Measurements from ENCODE around the gene PINLYP. TPM values are rescaled to one million over a fixed set of nuclear protein-coding genes. Genes with fewer than 3 reads are reported as not detected.

Gene PINLYP
- polyA plus RNA-seq, 1 of the 3 experiments (the other 2 are of a cell fraction) = 5.5 TPM

DNA sequence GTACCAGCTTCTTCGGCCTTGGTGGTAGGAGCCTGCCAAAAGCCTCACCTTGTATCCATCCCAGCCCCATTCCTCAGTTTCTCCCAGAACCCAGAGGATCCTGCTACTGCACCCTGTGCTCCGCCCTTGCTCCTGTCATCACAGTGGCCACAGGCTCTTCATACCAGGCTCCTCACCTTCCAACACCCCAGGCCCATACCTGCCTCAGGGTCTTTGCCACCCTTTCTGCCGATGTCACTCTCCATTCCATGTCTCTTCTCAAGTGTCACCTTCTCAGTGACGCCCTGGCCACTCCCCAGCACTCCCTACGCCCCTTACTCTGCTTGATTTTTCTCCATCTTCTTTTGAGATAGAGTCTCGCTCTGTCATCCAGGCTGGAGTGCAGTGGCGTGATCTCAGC is 34.3 kb downstream of the PINLYP start:
- CTCF ChIA-PET = no interaction called here
- POLR2A ChIA-PET = no interaction called here

More for the DNA sequence above, 34.3 kb downstream of the PINLYP start:
- no peaks in the 10 kb centered on the region for H3K9me2 ChIP-seq
- no peaks in the 10 kb centered on the region for H3K27me3 ChIP-seq (ENCODE audit: insufficient read depth)
- H4K20me1 ChIP-seq (ENCODE audit: insufficient read depth) = no peaks in the 10 kb centered on the region
- DNase-seq = no peak
- TF ChIP-seq CHD2 (IDR thresholded peaks at IDR 0.05; ENCODE audit: low read length, partially characterized antibody) (no peak), TAF1 (IDR thresholded peaks at IDR 0.05; ENCODE audit: borderline replicate concordance, low read depth, low read length) (no peak), MXI1 (IDR thresholded peaks at IDR 0.05; ENCODE audit: low read depth, low read length) (no peak), IRF3 (IDR thresholded peaks at IDR 0.05; ENCODE audit: low read depth, low read length) (no peak), SMC3 (IDR thresholded peaks at IDR 0.05; ENCODE audit: low read depth, low read length) (no peak), USF2 (IDR thresholded peaks at IDR 0.05; ENCODE audit: borderline replicate concordance, low read depth, low read length) (no peak), FOXM1 (IDR thresholded peaks at IDR 0.05; ENCODE audit: low read depth) (no peak), GABPA (IDR thresholded peaks at IDR 0.05; ENCODE audit: low read depth) (no peak), JUND (IDR thresholded peaks at IDR 0.05) (no peak), SIN3A (IDR thresholded peaks at IDR 0.05; ENCODE audit: borderline replicate concordance, low read depth, low read length) (no peak), NRF1 (IDR thresholded peaks at IDR 0.05; ENCODE audit: low read depth, low read length) (no peak)
- TF ChIP-seq, protein P1, sequence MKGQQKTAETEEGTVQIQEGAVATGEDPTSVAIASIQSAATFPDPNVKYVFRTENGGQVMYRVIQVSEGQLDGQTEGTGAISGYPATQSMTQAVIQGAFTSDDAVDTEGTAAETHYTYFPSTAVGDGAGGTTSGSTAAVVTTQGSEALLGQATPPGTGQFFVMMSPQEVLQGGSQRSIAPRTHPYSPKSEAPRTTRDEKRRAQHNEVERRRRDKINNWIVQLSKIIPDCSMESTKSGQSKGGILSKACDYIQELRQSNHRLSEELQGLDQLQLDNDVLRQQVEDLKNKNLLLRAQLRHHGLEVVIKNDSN (IDR thresholded peaks at IDR 0.05; ENCODE audit: borderline replicate concordance, low read depth) = no peak
- TF ChIP-seq, protein P2, sequence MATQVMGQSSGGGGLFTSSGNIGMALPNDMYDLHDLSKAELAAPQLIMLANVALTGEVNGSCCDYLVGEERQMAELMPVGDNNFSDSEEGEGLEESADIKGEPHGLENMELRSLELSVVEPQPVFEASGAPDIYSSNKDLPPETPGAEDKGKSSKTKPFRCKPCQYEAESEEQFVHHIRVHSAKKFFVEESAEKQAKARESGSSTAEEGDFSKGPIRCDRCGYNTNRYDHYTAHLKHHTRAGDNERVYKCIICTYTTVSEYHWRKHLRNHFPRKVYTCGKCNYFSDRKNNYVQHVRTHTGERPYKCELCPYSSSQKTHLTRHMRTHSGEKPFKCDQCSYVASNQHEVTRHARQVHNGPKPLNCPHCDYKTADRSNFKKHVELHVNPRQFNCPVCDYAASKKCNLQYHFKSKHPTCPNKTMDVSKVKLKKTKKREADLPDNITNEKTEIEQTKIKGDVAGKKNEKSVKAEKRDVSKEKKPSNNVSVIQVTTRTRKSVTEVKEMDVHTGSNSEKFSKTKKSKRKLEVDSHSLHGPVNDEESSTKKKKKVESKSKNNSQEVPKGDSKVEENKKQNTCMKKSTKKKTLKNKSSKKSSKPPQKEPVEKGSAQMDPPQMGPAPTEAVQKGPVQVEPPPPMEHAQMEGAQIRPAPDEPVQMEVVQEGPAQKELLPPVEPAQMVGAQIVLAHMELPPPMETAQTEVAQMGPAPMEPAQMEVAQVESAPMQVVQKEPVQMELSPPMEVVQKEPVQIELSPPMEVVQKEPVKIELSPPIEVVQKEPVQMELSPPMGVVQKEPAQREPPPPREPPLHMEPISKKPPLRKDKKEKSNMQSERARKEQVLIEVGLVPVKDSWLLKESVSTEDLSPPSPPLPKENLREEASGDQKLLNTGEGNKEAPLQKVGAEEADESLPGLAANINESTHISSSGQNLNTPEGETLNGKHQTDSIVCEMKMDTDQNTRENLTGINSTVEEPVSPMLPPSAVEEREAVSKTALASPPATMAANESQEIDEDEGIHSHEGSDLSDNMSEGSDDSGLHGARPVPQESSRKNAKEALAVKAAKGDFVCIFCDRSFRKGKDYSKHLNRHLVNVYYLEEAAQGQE (IDR thresholded peaks at IDR 0.05; ENCODE audit: low read depth, low read length) = no peak
- H3K4me2 ChIP-seq = no peak overlapping the region
- no peaks in the 10 kb centered on the region for H3K4me1 ChIP-seq (ENCODE audit: control insufficient read depth in 1 of 2, insufficient read depth in 2 of 2, low read depth in 1 of 2, low read length in 1 of 2)
- no peaks in the 10 kb centered on the region for H3F3A ChIP-seq (replicated peaks; ENCODE audit: insufficient read depth)
- no peak overlapping the region for H3K9ac ChIP-seq
- H3K4me3 ChIP-seq (ENCODE audit: low read depth in 2 of 2, low read length in 1 of 2) = no peak overlapping the region
- no peak overlapping the region for H2AFZ ChIP-seq (ENCODE audit: low read depth)
- H3K36me3 ChIP-seq (replicated peaks in 1 of 2; ENCODE audit: control insufficient read depth in 1 of 2, insufficient read depth in 2 of 2, low read length in 1 of 2) = peaks cover 10 to 25% of the 10 kb centered on the region in 2 experiments
- peaks cover 36% of the 10 kb centered on the region for H3K79me2 ChIP-seq (ENCODE audit: insufficient read depth)
- WGBS (ENCODE audit: low lambda C conversion rate) = 86% methylated on average over 6 of the region's 7 CpGs
- no peak overlapping the region for H3K27ac ChIP-seq (ENCODE audit: low read depth in 2 of 2, low read length in 1 of 2)
- H3K9me3 ChIP-seq = no peaks in the 10 kb centered on the region
